ENCODE data around the gene PEX6. TPM values are rescaled to one million over a fixed set of nuclear protein-coding genes. Genes with fewer than 3 reads are reported as not detected.
A peak's percentile ranks its signal among the peaks of the same experiment; 100 is the strongest.

PEX6 gene
- polyA plus RNA-seq, 2 of the 4 experiments (the other 2 are of a cell fraction) = 4.6 to 8.6 TPM

- H3K4me2 ChIP-seq = no peak overlapping the region
- no peak overlapping the region for H3K27ac ChIP-seq
- TF ChIP-seq HES2 (IDR thresholded peaks at IDR 0.05) (no peak), POLR2A (IDR thresholded peaks at IDR 0.05; ENCODE audit: low read length) (no peak), TFCP2L1 (CRISPR knock-in tag; IDR thresholded peaks at IDR 0.05) (no peak), ATOH8 (CRISPR knock-in tag; IDR thresholded peaks at IDR 0.05; ENCODE audit: low read depth) (no peak), CHD2 (IDR thresholded peaks at IDR 0.05; ENCODE audit: low read length, partially characterized antibody) (no peak), MAZ (IDR thresholded peaks at IDR 0.05; ENCODE audit: borderline replicate concordance, low read depth, low read length) (no peak), FOSB (CRISPR knock-in tag; IDR thresholded peaks at IDR 0.05) (no peak), NR3C1 (IDR thresholded peaks at IDR 0.05) (no peak), CTCF (IDR thresholded peaks at IDR 0.05) (no peak), EP300 (IDR thresholded peaks at IDR 0.05) (no peak)
- no peak for FAIRE-seq
- no peak overlapping the region for H3K4me3 ChIP-seq
- ATAC-seq = no peak
- peaks cover 3% of the 10 kb centered on the region; the same call in 2 of the 3 replicates for H3K4me1 ChIP-seq
- CTCF ChIA-PET = interaction anchor here (0.6 to 2.6 kb wide), 2 partner anchors 24 to 313 kb away, joined by 3 to 11 read pairs; no protein-coding TSS in a partner anchor
- DNase-seq (ENCODE audit: low read depth in 1 of 2, low spot score in 1 of 2) = no peak
- WGBS (ENCODE audit: missing lambda C conversion rate) = 78% methylated on average over 9 of the region's 23 CpGs
- POLR2A ChIA-PET = no interaction called here
- H3K9me3 ChIP-seq = no peaks in the 10 kb centered on the region
Measured at GRCh38 chr6:42925248-42925857, 53.6 kb downstream of the PEX6 start.

- WGBS (ENCODE audit: missing lambda C conversion rate) = 76% methylated on average over 2 of the region's 2 CpGs
- no peak overlapping the region for H3K4me2 ChIP-seq
- no peak for ATAC-seq
- H3K4me1 ChIP-seq = peaks cover 7% of the 10 kb centered on the region; the same call in 2 of the 3 replicates
- H3K27ac ChIP-seq = no peak overlapping the region
- no peaks in the 10 kb centered on the region for H3K9me3 ChIP-seq
- POLR2A ChIA-PET = no interaction called here
- DNase-seq (ENCODE audit: low read depth in 1 of 2, low spot score in 1 of 2) = no peak
- CTCF ChIA-PET = interaction anchor here (1.1 kb wide), 1 partner anchor 25 kb away, joined by 4 read pairs; no protein-coding TSS in a partner anchor
- FAIRE-seq = no peak
- no peak overlapping the region for H3K4me3 ChIP-seq
- no peak for TF ChIP-seq HES2 (IDR thresholded peaks at IDR 0.05)
- TF ChIP-seq MAFK (IDR thresholded peaks at IDR 0.05; ENCODE audit: partially characterized antibody) = peak; percentile 41
Measured at GRCh38 chr6:42923666-42924065, 55.3 kb downstream of the PEX6 start.

GRCh38 chr6:42921801-42922200 lies 57.2 kb downstream of the PEX6 start:
- ChIA-PET POLR2A (no interaction called here), CTCF (no interaction called here)
- WGBS (ENCODE audit: missing lambda C conversion rate) = 56% methylated on average over 6 of the region's 6 CpGs
- Histone ChIP-seq H3K27ac (no peak overlapping the region), H3K4me1 (peaks cover 3% of the 10 kb centered on the region; the same call in 1 of the 3 replicates), H3K4me3 (no peak overlapping the region), H3K9me3 (no peaks in the 10 kb centered on the region), H3K4me2 (no peak overlapping the region)
- no peak for ATAC-seq
- TF ChIP-seq MAX (IDR thresholded peaks at IDR 0.05) (no peak), RAD21 (conservative IDR thresholded peaks at IDR 0.05 in 1 of 2, IDR thresholded peaks at IDR 0.05 in 1 of 2) (no peak), ATOH8 (CRISPR knock-in tag; IDR thresholded peaks at IDR 0.05; ENCODE audit: low read depth) (no peak), BHLHE40 (IDR thresholded peaks at IDR 0.05; ENCODE audit: low read depth, low read length) (no peak)
- no peak for DNase-seq (ENCODE audit: low read depth in 1 of 2, low spot score in 1 of 2)
- FAIRE-seq = no peak

- no peak for DNase-seq (ENCODE audit: low read depth in 1 of 2, low spot score in 1 of 2)
- WGBS (ENCODE audit: missing lambda C conversion rate) = no CpG with 5 or more reads among the region's 1 CpG
- H3K27ac ChIP-seq = no peak overlapping the region
- ChIA-PET POLR2A (no interaction called here), CTCF (interaction anchor here (0.8 kb wide), 1 partner anchor 16 kb away, joined by 4 read pairs; no protein-coding TSS in a partner anchor)
- peaks cover 3% of the 10 kb centered on the region; the same call in 1 of the 3 replicates for H3K4me1 ChIP-seq
- H3K4me2 ChIP-seq = no peak overlapping the region
- H3K9me3 ChIP-seq = no peaks in the 10 kb centered on the region
- no peak for FAIRE-seq
- ATAC-seq = peak in 1 of 2 experiments; percentile 47; a peak in 1 of 6 replicates
- no peak overlapping the region for H3K4me3 ChIP-seq
- TF ChIP-seq KDM1A (IDR thresholded peaks at IDR 0.05; ENCODE audit: low read depth) (no peak), TP53 (CRISPR knock-in tag; IDR thresholded peaks at IDR 0.05) (no peak), ATOH8 (CRISPR knock-in tag; IDR thresholded peaks at IDR 0.05; ENCODE audit: low read depth) (no peak), POLR2A (IDR thresholded peaks at IDR 0.05; ENCODE audit: low read length) (no peak), HDAC2 (IDR thresholded peaks at IDR 0.05) (no peak), RAD21 (conservative IDR thresholded peaks at IDR 0.05 in 1 of 2, IDR thresholded peaks at IDR 0.05 in 1 of 2) (no peak), HMGXB4 (CRISPR knock-in tag; IDR thresholded peaks at IDR 0.05; ENCODE audit: borderline replicate concordance) (no peak), MAX (IDR thresholded peaks at IDR 0.05) (no peak), NR3C1 (IDR thresholded peaks at IDR 0.05) (no peak), CBX8 (IDR thresholded peaks at IDR 0.05) (no peak), FOSB (CRISPR knock-in tag; IDR thresholded peaks at IDR 0.05) (no peak), MYC (IDR thresholded peaks at IDR 0.05; ENCODE audit: borderline replicate concordance, low read length) (no peak), RARB (CRISPR knock-in tag; IDR thresholded peaks at IDR 0.05) (no peak)
Measured at GRCh38 chr6:42916288-42916687, 62.7 kb downstream of the PEX6 start.
